ENCODE measurements around the gene POLR3F. TPM values are rescaled to one million over a fixed set of nuclear protein-coding genes. Genes with fewer than 3 reads are reported as not detected.

Gene POLR3F, protein sequence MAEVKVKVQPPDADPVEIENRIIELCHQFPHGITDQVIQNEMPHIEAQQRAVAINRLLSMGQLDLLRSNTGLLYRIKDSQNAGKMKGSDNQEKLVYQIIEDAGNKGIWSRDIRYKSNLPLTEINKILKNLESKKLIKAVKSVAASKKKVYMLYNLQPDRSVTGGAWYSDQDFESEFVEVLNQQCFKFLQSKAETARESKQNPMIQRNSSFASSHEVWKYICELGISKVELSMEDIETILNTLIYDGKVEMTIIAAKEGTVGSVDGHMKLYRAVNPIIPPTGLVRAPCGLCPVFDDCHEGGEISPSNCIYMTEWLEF
- total RNA-seq (ENCODE audit: unreplicated experiment) = 12.2 TPM
- long read RNA-seq, transcript POLR3F-201 (9 exons, 2,416 nt) = major isoform, 5 of 6 reads
- long read RNA-seq, partial matches to known transcripts = 0 of 6 reads
- long read RNA-seq, other reads (novel, unspliced or antisense) = 1 of 6 reads

- TF ChIP-seq CTCF (IDR thresholded peaks at IDR 0.05; ENCODE audit: unreplicated experiment) = no peak
Measured at GRCh38 chr20:18466894-18467730, at the start of gene POLR3F, which contains the start of gene DZANK1. Gene POLR3F (plus strand): TSS chr20:18467390. CDS start chr20:18467507, 117 bp downstream. Gene DZANK1 (minus strand): TSS chr20:18467030. CDS start chr20:18465358, 1,672 bp downstream.

DNA sequence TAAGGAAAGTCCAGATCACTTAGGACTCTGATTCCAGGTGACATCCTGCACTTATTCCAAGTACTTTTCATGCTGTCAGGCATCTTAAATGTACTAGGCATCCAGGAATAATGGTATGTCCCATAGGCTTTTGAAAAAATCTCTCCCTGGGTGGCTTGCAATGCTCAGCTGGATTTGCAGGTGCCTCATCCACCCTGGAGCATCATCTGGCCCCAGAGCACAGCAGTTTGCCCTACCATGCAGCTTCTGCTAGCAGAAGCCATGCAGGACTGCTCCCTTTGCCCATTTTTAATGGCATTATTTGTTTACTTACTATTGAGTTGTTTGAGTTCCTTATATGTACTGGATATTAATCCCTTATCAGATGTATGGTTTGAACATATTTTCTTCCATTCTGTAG lies 45.6 kb upstream of the POLR3F start:
- Mint-ChIP-seq H3K4me1 (ENCODE audit: unreplicated experiment) (no peaks in the 10 kb centered on the region), H3K36me3 (ENCODE audit: low read depth, unreplicated experiment) (no peaks in the 10 kb centered on the region), H3K4me3 (ENCODE audit: unreplicated experiment) (no peak overlapping the region), H3K27me3 (ENCODE audit: unreplicated experiment) (no peaks in the 10 kb centered on the region), H3K27ac (ENCODE audit: unreplicated experiment) (no peak overlapping the region), H3K9me3 (ENCODE audit: unreplicated experiment) (no peaks in the 10 kb centered on the region)
- TF ChIP-seq CTCF (IDR thresholded peaks at IDR 0.05; ENCODE audit: unreplicated experiment) = no peak
- no peak for DNase-seq (ENCODE audit: low spot score)

More at GRCh38 chr20:18466894-18467730, at the start of gene POLR3F, which contains the start of gene DZANK1:
- peak; percentile 94 for DNase-seq (ENCODE audit: low spot score)
- no peaks in the 10 kb centered on the region for H3K36me3 Mint-ChIP-seq (ENCODE audit: low read depth, unreplicated experiment)
- H3K27ac Mint-ChIP-seq (ENCODE audit: unreplicated experiment) = peak within 1 kb of the TSS; percentile 96
- H3K27me3 Mint-ChIP-seq (ENCODE audit: unreplicated experiment) = no peaks in the 10 kb centered on the region
- no peaks in the 10 kb centered on the region for H3K9me3 Mint-ChIP-seq (ENCODE audit: unreplicated experiment)
- peaks cover 16% of the 10 kb centered on the region for H3K4me1 Mint-ChIP-seq (ENCODE audit: unreplicated experiment)
- H3K4me3 Mint-ChIP-seq (ENCODE audit: unreplicated experiment) = peak within 1 kb of the TSS; percentile 97

DNA sequence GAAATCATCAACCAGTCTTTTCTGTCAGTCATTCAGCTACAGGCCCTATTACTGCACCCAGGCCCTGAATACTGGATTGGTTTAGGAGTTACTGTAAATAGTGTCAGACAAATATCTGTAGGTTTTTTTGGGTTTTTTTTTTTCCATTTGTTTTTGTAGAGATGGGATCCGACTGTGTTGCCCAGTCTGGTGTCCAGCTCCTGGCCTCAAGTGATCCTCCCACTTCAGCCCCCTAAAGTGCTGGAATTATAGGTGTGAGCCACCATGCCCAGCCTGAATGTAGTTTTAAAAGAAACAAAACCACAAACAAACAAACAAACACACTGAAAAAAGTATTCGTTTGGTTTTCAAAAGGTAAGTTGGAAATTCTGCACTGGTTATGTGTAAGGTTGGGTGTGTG lies 40.0 kb upstream of the POLR3F start:
- Mint-ChIP-seq H3K4me1 (ENCODE audit: unreplicated experiment) (no peaks in the 10 kb centered on the region), H3K4me3 (ENCODE audit: unreplicated experiment) (no peak overlapping the region), H3K27me3 (ENCODE audit: unreplicated experiment) (peaks cover 2% of the 10 kb centered on the region), H3K9me3 (ENCODE audit: unreplicated experiment) (no peaks in the 10 kb centered on the region), H3K36me3 (ENCODE audit: low read depth, unreplicated experiment) (no peaks in the 10 kb centered on the region), H3K27ac (ENCODE audit: unreplicated experiment) (no peak overlapping the region)
- no peak for TF ChIP-seq CTCF (IDR thresholded peaks at IDR 0.05; ENCODE audit: unreplicated experiment)
- DNase-seq (ENCODE audit: low spot score) = no peak

- peaks cover 2% of the 10 kb centered on the region for H3K27me3 Mint-ChIP-seq (ENCODE audit: unreplicated experiment)
- H3K36me3 Mint-ChIP-seq (ENCODE audit: low read depth, unreplicated experiment) = no peaks in the 10 kb centered on the region
- H3K27ac Mint-ChIP-seq (ENCODE audit: unreplicated experiment) = no peak overlapping the region
- no peak for DNase-seq (ENCODE audit: low spot score)
- H3K4me3 Mint-ChIP-seq (ENCODE audit: unreplicated experiment) = no peak overlapping the region
- TF ChIP-seq CTCF (IDR thresholded peaks at IDR 0.05; ENCODE audit: unreplicated experiment) = no peak
- H3K4me1 Mint-ChIP-seq (ENCODE audit: unreplicated experiment) = no peaks in the 10 kb centered on the region
- no peaks in the 10 kb centered on the region for H3K9me3 Mint-ChIP-seq (ENCODE audit: unreplicated experiment)
Measured at GRCh38 chr20:18428490-18429173, 38.6 kb upstream of the POLR3F start.

All from endothelial cell (in vitro differentiated cells).